ENCODE data around the gene NRDC.

GRCh38 chr1:51839094-51839493 is 39.4 kb downstream of the NRDC start:
- TF ChIP-seq POLR2A (IDR thresholded peaks at IDR 0.05; ENCODE audit: low read length) (no peak), CBX2 (IDR thresholded peaks at IDR 0.05; ENCODE audit: borderline replicate concordance, low read depth) (no peak), CBX8 (IDR thresholded peaks at IDR 0.05) (no peak), POLR2AphosphoS2 (conservative IDR thresholded peaks at IDR 0.05; ENCODE audit: low read length) (no peak), CTCF (IDR thresholded peaks at IDR 0.05) (no peak), RCOR1 (IDR thresholded peaks at IDR 0.05; ENCODE audit: low read depth, low read length) (no peak)

All from A549 (cell line).